Neural cell (in vitro differentiated cells): ENCODE measurements around the gene SMIM35. TPM values are rescaled to one million over a fixed set of nuclear protein-coding genes. Genes with fewer than 3 reads are reported as not detected.
"Not testable (repeated sequence)": the region's sequence is repeated elsewhere in the genome, so short reads cannot be mapped to it uniquely, and the experiment has no call there.

Source experiments
- H2AFZ ChIP-seq: fragments of 200-600, 300-800 bp; sonication (generic), shearing (Covaris generic); 2 replicates; pipeline ENCODE4 v1.6.0; 2014; ENCODE audit warnings: low read depth, mild to moderate bottlenecking, antibody characterized with exemption, low read length, moderate library complexity
- H3F3A ChIP-seq: fragments of 200-600 bp; shearing (Covaris generic); 2 replicates; pipeline ENCODE4 v1.6.1; 2016; ENCODE audit warnings: mild to moderate bottlenecking, moderate library complexity, mixed read lengths, antibody characterized with exemption, low read length; ENCODE audit not compliant: insufficient read depth, poor library complexity, severe bottlenecking
- H3K27ac ChIP-seq: fragments of 200-600, 300-800 bp; sonication (generic), shearing (Covaris generic); 2 replicates; pipeline ENCODE4 v1.5.1; 2014; ENCODE audit warnings: mild to moderate bottlenecking, low read length, moderate library complexity
- H3K27me3 ChIP-seq: fragments of 300-800, 200-600 bp; sonication (generic), shearing (Covaris generic); 2 replicates; pipeline ENCODE4 v1.6.0; 2014; ENCODE audit warnings: mild to moderate bottlenecking, low read depth, low read length, moderate library complexity; ENCODE audit not compliant: insufficient read depth
- H3K36me3 ChIP-seq: fragments of 300-800, 200-600 bp; sonication (generic), shearing (Covaris generic); 2 replicates; pipeline ENCODE4 v1.5.1; 2014; ENCODE audit warnings: mild to moderate bottlenecking, antibody characterized with exemption, low read length, moderate library complexity; ENCODE audit not compliant: insufficient read depth
- H3K4me2 ChIP-seq: fragments of 300-800, 200-600 bp; sonication (generic), shearing (Covaris generic); 2 replicates; pipeline ENCODE4 v1.6.0; 2014; ENCODE audit warnings: mild to moderate bottlenecking, low read length
- H3K4me3 ChIP-seq: fragments of 300-800, 200-600 bp; sonication (generic), shearing (Covaris generic); 2 replicates; pipeline ENCODE4 v1.5.1; 2014; ENCODE audit warnings: mild to moderate bottlenecking, low read length, moderate library complexity
- H3K79me2 ChIP-seq: fragments of 200-600 bp; shearing (Covaris generic); replicated peaks from 2 replicates; pipeline ENCODE4 v1.6.0; 2014; ENCODE audit warnings: mild to moderate bottlenecking, low read length, moderate library complexity; ENCODE audit not compliant: insufficient read depth
- H3K9ac ChIP-seq: fragments of 300-800, 200-600 bp; sonication (generic), shearing (Covaris generic); 2 replicates; pipeline ENCODE4 v1.6.1; 2016; ENCODE audit warnings: mild to moderate bottlenecking, low read length, mixed read lengths
- H3K9me2 ChIP-seq: fragments of 200-600 bp; shearing (Covaris generic); 2 replicates; pipeline ENCODE4 v1.6.1; 2016; ENCODE audit warnings: mild to moderate bottlenecking, low read length, mixed read lengths; ENCODE audit not compliant: insufficient read depth
- H3K9me3 ChIP-seq: fragments of 200-600, 300-800 bp; sonication (generic), shearing (Covaris generic); 2 replicates; pipeline ENCODE4 v1.6.1; 2016; ENCODE audit warnings: mild to moderate bottlenecking, mixed run types, low read length, moderate library complexity, mixed read lengths
- H4K20me1 ChIP-seq: fragments of 200-600 bp; shearing (Covaris generic); 2 replicates; pipeline ENCODE4 v1.6.1; 2016; ENCODE audit warnings: mild to moderate bottlenecking, mixed run types; ENCODE audit not compliant: insufficient read depth
- EP300 ChIP-seq: fragments of 450-650 bp; conservative IDR thresholded peaks from 2 replicates; pipeline ENCODE4 v1.6.1; 2014; ENCODE audit warnings: antibody characterized with exemption, mild to moderate bottlenecking, moderate library complexity; ENCODE audit not compliant: poor library complexity, severe bottlenecking
- EZH2 ChIP-seq: fragments of 200-600, 300-800 bp; shearing (Covaris generic), sonication (generic); IDR thresholded peaks from 2 replicates; pipeline ENCODE4 v1.6.1; 2014; ENCODE audit warnings: antibody characterized with exemption, low read length, borderline replicate concordance, mild to moderate bottlenecking; ENCODE audit not compliant: insufficient read depth, poor library complexity, severe bottlenecking
- MXI1 ChIP-seq: fragments of 450-650 bp; conservative IDR thresholded peaks from 2 replicates; pipeline ENCODE4 v1.6.1; 2014; ENCODE audit warnings: antibody characterized with exemption, mild to moderate bottlenecking; ENCODE audit not compliant: poor library complexity, severe bottlenecking
- POLR2AphosphoS5 ChIP-seq: IDR thresholded peaks from 2 replicates; pipeline ENCODE4 v1.6.1; 2012
- RAD21 ChIP-seq: fragments of 450-650 bp; conservative IDR thresholded peaks from 2 replicates; pipeline ENCODE4 v1.6.1; 2014; ENCODE audit warnings: antibody characterized with exemption, mild to moderate bottlenecking, moderate library complexity
- SMC3 ChIP-seq: fragments of 450-650 bp; conservative IDR thresholded peaks from 2 replicates; pipeline ENCODE4 v1.6.1; 2014; ENCODE audit warnings: antibody characterized with exemption, mild to moderate bottlenecking, moderate library complexity; ENCODE audit not compliant: poor library complexity
- TAF1 ChIP-seq: IDR thresholded peaks from 2 replicates; pipeline ENCODE4 v1.6.1; 2012; ENCODE audit warnings: low read depth
- polyA plus RNA-seq: library from polyadenylated mRNA; depleted of rRNA; stranded (reverse); fragments of >200 nt; gene quantifications from 2 replicates; pipeline ENCODE4 v1.2.3, GENCODE V29; 2014
- TF ChIP-seq, protein P1 (sequence below): fragments of 450-650 bp; IDR thresholded peaks from 2 replicates; pipeline ENCODE4 v1.5.1; 2014; ENCODE audit warnings: antibody characterized with exemption, mild to moderate bottlenecking, moderate library complexity; ENCODE audit not compliant: poor library complexity, severe bottlenecking
- TF ChIP-seq, protein P2 (sequence below): IDR thresholded peaks from 2 replicates; pipeline ENCODE4 v1.6.1; 2012; ENCODE audit warnings: borderline replicate concordance

SMIM35 gene
- polyA plus RNA-seq, 1 donor from 2014 or later = not detected

DNA sequence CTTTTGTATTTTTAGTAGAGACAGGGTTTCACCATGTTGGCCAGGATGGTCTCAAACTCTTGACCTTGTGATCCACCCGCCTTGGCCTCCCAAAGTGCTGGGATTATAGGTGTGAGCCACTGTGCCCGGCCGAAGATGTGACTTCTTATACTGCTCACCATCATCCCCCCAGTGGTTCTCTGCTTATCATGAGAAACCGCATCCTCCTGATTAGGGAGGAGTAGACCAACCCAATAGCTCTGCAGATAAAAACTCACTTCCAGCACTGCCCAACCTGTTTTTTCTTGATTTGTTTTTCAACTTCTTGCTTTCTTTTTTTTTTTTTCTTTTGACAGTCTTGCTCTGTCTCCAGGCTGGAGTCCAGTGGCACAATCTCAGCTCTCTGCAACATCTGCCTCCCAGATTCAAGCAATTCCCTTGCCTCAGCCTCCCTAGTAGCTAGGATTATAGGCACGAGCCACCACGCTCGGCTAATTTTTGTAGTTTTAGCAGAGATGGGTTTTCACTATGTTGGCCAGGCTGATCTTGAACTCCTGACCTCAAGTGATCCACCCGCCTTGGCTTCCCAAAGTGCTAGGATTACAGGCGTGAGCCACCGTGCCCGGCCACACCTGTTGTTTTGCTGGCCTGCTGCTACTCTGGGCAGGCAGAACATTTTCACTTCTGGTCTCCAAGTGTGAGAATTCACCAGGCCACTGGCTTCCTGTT lies 79.0 kb downstream of the SMIM35 start:
- H3K9ac ChIP-seq, H4K20me1 ChIP-seq, H3K4me2 ChIP-seq, H3K9me3 ChIP-seq, H3K79me2 ChIP-seq, H3K27me3 ChIP-seq, H3K27ac ChIP-seq, H3K4me3 ChIP-seq, H3K36me3 ChIP-seq, H2AFZ ChIP-seq, H3F3A ChIP-seq, H3K9me2 ChIP-seq: not testable (repeated sequence)

DNA sequence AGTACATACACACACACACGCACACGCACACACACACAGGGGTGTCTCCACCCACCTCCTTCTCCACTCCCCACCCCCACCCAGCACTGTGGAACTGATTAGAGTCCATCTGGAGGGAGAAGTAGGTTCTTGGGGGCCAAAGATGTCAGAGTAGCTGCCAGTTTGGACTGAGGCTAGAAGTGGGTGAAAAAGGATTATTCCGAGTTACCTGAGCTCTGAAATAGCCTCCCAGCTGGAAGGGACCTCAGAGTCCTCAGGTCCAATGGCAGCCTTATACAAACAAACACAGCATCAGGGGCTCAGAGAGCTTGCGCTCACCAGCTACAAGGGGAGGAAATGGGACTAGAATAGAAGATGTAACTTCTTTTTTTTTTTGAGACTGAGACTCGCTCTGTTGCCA lies 79.7 kb downstream of the SMIM35 start:
- H3K9me3 ChIP-seq = no peaks in the 10 kb centered on the region
- H3K4me3 ChIP-seq = no peak overlapping the region
- H3F3A ChIP-seq = no peaks in the 10 kb centered on the region
- no peaks in the 10 kb centered on the region for H3K79me2 ChIP-seq
- no peak overlapping the region for H3K4me2 ChIP-seq
- H2AFZ ChIP-seq = no peak overlapping the region
- no peaks in the 10 kb centered on the region for H3K36me3 ChIP-seq
- H3K9ac ChIP-seq = no peak overlapping the region
- H4K20me1 ChIP-seq = no peaks in the 10 kb centered on the region
- TF ChIP-seq EP300 (no peak), EZH2 (no peak), TAF1 (no peak), RAD21 (no peak), POLR2AphosphoS5 (no peak), SMC3 (no peak), MXI1 (no peak)
- TF ChIP-seq, protein P1, sequence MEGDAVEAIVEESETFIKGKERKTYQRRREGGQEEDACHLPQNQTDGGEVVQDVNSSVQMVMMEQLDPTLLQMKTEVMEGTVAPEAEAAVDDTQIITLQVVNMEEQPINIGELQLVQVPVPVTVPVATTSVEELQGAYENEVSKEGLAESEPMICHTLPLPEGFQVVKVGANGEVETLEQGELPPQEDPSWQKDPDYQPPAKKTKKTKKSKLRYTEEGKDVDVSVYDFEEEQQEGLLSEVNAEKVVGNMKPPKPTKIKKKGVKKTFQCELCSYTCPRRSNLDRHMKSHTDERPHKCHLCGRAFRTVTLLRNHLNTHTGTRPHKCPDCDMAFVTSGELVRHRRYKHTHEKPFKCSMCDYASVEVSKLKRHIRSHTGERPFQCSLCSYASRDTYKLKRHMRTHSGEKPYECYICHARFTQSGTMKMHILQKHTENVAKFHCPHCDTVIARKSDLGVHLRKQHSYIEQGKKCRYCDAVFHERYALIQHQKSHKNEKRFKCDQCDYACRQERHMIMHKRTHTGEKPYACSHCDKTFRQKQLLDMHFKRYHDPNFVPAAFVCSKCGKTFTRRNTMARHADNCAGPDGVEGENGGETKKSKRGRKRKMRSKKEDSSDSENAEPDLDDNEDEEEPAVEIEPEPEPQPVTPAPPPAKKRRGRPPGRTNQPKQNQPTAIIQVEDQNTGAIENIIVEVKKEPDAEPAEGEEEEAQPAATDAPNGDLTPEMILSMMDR = no peak
- TF ChIP-seq, protein P2, sequence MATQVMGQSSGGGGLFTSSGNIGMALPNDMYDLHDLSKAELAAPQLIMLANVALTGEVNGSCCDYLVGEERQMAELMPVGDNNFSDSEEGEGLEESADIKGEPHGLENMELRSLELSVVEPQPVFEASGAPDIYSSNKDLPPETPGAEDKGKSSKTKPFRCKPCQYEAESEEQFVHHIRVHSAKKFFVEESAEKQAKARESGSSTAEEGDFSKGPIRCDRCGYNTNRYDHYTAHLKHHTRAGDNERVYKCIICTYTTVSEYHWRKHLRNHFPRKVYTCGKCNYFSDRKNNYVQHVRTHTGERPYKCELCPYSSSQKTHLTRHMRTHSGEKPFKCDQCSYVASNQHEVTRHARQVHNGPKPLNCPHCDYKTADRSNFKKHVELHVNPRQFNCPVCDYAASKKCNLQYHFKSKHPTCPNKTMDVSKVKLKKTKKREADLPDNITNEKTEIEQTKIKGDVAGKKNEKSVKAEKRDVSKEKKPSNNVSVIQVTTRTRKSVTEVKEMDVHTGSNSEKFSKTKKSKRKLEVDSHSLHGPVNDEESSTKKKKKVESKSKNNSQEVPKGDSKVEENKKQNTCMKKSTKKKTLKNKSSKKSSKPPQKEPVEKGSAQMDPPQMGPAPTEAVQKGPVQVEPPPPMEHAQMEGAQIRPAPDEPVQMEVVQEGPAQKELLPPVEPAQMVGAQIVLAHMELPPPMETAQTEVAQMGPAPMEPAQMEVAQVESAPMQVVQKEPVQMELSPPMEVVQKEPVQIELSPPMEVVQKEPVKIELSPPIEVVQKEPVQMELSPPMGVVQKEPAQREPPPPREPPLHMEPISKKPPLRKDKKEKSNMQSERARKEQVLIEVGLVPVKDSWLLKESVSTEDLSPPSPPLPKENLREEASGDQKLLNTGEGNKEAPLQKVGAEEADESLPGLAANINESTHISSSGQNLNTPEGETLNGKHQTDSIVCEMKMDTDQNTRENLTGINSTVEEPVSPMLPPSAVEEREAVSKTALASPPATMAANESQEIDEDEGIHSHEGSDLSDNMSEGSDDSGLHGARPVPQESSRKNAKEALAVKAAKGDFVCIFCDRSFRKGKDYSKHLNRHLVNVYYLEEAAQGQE = no peak
- H3K9me2 ChIP-seq = no peaks in the 10 kb centered on the region
- H3K27ac ChIP-seq = no peak overlapping the region
- H3K27me3 ChIP-seq = no peaks in the 10 kb centered on the region
